LoVo (cell line): ENCODE data around the gene TXNRD1.
A peak's percentile ranks its signal among the peaks of the same experiment; 100 is the strongest.
"Not testable (repeated sequence)": the region's sequence is repeated elsewhere in the genome, so short reads cannot be mapped to it uniquely, and the experiment has no call there.

Experiments used
- DNase-seq: peaks from one replicate; pipeline ENCODE4 v3.0.0-alpha.2; 2016; ENCODE audit warnings: low spot score

Gene TXNRD1

DNA sequence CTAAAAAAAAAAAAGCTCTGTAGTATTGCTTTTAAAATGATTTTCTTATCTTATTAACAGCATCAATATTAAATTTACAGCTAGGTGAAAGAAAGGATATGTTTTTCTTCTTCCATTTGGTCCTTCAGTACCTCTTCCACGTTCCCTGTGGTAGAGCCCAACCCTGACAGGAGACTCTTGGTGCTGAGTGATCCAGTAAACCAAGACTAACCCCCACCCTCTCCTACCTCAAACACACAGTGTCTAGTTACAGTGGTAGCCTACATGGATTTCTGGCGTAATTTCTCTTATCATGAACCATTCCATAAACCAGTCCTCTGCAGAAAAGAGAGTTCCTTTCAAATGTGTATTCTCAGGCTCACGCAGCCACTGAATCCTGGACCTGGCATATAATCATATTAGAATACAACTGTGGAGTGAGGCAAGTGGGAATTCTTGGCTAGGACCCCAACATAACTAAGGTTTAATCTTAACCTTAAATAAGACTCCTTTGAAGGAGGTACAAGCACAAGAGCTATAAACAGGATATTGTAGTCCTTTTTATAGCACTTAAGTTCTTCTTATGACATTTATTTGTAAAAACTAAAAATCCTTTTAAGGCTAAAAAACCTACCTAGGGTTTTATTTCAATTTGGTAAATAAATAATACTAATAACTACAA lies 27.1 kb downstream of the TXNRD1 start:
- DNase-seq: no peak

DNA sequence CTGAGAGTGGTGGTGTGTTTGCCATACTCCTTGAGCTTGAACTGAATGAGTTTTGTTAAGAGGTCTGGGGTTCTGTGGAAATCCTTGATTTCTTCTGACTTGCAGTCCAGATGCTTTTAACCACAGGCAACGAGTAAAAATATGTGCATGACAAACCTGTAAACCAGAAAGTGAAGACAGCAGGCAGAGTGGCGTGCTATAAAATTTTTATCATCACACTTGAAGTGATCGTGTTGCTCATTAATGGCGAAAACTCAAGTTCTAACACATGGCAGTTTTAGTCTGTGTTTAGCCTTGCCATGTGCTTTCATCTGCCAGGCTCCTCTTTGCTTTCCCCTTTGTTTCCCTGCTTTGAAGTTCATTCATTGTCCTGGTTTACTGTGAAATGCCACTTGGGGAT lies 28.0 kb downstream of the TXNRD1 start:
- DNase-seq: no peak

DNA sequence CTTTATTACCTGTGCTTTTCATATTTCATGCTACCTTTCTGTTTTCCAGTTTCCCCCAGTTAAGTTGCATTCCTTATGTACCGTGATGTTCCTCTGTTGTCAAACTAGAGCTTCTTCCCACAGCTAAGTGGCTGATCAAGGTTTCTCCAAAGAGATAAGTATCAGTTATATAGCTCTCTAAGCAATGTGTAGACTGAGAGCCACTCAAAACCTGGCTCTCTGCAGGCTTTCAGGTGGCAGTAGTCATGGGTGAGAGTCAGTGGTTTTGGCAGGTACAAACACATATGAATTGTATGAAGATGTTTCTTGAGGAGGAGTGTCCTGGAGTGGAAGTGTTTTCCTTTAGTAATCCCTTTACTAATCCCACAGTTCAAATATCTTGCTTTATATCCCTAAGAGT lies 28.4 kb downstream of the TXNRD1 start:
- DNase-seq: no peak

DNA sequence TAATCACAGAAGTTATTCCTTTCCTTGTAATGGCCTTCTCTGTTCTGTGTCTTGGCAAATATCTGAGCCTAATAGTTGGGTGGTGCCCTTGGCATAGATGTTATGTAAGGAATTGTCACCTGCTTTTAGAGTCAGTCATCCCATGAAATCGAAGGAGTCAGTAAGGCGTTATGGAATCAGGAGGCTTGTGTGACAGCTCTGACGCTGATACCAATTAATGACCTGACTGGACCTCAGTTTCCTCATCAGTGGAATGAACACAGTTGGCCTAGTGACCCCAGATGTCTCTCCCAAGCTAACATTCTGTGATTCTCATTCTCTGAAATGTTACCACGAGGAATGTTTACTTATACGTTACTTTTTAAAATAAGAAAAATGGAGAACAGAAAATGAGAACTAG lies 32.1 kb downstream of the TXNRD1 start:
- DNase-seq: no peak

DNA sequence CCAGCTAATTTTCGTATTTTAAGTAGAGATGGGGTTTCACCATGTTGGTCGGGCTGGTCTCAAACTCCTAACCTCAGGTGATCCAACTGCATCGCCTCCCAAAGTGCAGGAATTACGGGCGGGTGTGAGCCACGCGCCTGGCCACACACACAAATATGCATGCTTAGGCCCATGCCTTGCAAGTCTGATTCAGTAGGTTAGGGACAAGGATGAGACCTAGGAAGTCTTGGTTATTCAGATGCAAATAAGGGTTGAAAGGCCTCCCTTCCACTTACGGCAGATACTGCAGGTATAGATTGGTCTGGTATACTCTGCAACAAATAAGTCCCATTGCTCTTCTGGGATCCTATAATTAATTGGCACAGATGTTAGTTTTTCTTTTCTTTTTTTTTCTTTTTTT lies 32.9 kb downstream of the TXNRD1 start:
- no peak for DNase-seq

DNA sequence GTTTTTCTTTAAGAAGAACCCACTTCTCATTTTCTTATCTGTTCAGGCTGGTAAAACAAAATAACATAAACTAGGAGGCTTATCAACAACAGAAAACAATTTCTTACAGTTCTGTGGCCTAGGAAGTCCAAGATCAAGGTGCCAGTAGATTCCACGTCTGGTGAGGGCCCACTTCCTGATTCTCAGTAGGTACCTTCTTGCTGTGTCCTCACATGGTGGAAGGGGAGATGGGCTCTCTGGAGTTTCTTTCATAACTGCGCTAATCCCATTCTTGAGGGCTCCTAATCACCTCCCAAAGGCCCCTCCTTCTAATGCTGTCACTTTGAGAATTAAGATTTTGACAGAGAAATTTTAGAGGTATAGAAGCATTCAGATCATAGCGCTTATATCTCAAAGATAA lies 33.4 kb downstream of the TXNRD1 start:
- DNase-seq: no peak

DNA sequence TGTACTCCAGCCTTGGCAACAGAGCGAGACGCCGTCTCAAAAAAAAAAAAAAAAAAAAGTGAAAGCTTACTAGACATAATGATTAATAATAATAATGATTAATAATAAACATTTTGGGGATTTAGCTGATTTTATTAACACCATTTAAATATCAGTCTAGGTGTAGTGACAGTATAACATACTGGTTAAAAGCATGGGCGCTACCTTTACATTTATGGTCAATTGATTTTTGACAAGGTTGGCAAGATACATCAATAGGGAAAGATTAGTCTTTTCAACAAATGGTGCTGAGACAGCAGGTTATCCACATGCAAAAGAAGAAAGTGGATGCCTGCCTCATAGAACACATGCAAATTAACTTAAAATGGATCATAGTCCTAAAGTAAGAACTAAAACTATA lies 34.3 kb downstream of the TXNRD1 start:
- no peak for DNase-seq

DNA sequence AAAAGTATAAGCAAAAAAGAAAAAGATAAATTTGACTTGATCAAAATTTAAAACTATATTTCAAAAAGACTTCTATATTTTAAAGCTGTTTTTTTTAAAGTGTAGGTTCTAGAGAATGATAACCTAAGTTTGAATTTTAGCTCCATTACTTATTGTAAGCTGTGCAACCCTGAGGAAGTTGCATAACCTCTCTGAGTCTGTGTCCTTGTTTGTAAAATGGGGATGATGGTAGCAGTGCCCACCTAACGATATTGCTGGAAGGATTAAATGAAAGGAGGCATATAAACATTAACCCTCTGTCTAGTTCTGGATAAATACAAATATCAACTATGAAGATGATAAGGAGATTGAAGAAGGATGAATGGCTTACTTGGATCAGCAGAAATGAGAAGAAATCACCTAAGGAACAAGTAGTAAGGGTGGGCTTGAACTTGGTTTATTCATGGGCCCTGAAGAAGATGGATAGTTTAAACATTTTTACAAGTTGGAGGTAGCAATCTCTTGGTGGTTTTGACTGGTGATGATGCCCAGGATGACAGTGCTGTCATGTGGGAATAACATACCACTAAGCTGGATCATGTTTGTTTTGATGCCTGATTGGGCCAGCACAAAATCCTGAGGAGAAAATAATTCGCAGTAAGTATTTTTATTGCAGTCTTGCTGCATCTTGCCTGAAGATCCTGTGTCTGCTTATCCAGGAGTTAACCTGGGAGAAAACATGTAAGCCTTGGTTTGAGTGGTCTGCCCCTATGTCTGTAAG lies 35.0 kb downstream of the TXNRD1 start:
- DNase-seq: no peak

DNA sequence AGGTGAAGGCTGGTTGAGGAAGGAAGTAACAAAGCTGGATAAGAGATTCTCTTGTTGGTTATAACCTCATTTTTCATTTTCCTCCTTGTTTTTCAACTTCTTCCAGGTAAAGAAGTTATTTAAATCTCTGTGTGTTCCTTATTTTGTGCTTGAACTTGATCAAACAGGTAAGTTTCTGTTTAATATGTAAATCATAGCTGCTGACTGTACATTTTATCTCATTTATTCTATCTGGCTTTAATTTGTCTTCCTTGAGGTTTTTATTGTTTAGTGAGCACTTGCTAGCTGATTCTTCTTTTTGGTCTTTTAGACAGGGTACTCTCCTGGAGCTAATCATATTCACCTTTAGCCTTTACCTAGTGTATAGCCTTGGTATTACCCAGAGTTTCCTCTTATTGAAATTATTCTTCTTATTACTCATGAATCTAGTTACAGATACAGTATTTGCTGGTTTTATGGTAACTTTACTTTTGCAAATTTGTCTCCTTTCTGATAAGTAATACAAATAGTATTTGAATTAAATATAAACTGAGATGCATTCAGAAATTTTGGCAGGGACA lies 42.4 kb downstream of the TXNRD1 start:
- no peak for DNase-seq

DNA sequence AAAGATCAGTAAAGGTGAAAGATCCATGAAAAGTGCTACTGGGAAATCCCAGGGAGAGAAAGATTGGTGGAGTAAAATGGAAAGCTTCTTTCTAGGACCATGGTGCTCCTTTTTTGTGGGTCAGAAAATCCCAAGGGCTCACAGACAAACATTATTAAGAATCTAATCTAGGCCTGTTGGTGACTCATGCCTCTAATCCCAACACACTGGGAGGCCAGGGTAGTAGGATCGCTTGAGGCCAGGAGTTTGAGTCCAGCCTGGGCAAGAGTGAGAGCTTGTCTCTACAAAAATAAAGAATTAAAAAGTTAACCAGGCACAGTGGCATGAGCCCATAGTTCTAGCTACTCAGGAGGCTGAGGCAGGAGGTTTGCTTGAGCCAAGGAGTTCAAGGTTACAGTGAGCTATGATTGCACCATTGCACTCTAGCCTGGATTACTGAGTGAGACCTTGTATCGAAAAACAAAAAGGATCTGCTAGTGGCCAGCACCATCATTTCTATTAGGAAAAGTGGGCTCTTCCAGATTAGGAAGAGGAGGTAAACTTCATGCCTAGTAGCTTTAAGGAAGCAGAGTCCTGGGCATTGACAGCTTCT lies 43.0 kb downstream of the TXNRD1 start:
- no peak for DNase-seq

DNA sequence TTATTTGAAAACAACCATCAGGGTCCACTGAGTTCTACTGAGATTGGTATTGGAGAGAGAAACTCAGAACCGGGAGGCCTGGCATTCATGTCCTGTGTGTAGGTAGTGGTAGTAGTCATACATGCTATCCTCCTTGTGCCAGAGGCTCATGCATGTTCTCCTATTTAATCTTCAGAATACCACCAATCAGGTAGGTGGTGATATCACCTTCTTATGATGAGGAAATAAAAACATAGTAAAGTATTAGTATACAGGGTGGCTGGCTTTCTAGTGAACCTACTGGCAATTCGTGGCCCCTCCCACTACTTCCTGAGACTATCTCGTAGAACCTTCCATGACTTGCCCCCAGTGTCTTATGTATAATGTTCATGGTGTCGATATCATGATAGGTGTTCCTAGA lies 47.4 kb downstream of the TXNRD1 start:
- no peak for DNase-seq

DNA sequence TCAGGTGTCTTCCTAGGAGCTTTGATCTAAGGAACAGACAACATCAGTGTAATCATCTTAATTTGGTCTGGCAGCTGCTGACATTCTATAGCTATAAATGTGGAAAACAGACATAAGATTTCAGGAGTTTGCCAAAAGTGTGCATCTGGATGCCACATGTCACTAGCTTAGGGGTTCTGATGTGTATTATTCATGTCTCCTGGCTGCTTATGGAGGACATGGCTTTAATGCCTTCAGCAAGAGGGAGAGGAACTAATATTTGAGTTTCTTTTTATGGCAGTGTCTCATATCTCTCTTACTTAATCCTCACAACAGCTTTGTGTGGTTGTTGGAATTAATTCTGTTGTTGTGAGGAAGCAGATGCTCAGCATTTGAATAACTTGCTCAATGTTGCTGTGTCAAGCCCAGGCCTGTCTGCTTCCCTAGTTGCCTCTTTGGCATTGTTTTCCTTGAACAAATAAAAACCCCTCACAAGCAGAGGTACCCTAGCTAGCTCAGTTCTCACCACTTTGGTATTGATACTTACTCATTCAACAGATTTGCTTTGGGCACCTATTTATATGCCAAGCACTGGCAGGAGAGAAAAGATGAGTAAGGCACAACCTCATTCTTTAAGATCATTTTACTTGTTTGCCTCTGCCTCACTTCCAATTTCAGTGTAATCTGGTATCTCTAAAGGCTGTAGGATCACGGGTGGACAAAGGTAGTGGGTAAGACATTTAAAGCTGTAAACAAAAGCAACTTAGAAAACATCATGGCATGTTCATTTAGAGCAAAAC lies 48.2 kb downstream of the TXNRD1 start:
- DNase-seq: no peak

DNA sequence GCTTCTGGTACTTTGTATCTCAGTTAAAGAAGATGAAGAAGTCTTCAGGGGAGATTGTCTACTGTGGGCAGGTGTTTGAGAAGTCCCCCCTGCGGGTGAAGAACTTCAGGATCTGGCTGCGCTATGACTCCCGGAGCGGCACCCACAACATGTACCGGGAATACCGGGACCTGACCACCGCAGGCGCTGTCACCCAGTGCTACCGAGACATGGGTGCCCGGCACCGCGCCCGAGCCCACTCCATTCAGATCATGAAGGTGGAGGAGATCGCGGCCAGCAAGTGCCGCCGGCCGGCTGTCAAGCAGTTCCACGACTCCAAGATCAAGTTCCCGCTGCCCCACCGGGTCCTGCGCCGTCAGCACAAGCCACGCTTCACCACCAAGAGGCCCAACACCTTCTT lies 49.9 kb downstream of the TXNRD1 start:
- not testable (repeated sequence) for DNase-seq

DNA sequence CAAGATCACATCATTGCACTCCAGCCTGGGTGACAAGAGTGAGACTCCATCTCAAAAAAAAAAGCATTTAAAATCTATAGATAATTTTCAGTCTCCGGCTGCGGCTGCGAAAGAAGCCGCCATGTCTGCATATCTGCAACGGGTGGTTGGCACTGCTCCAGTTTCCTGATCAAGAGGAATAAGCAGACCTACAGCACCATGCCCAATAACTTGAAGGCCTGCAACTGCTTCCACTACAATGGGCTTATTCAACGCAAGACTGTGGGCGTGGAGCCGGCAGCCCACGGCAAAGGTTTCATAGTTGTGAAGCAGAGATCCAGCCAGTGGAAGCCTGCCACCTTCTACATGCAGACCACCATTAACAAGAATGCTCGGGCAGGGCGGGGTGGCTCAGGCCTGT lies 57.4 kb downstream of the TXNRD1 start:
- no peak for DNase-seq

DNA sequence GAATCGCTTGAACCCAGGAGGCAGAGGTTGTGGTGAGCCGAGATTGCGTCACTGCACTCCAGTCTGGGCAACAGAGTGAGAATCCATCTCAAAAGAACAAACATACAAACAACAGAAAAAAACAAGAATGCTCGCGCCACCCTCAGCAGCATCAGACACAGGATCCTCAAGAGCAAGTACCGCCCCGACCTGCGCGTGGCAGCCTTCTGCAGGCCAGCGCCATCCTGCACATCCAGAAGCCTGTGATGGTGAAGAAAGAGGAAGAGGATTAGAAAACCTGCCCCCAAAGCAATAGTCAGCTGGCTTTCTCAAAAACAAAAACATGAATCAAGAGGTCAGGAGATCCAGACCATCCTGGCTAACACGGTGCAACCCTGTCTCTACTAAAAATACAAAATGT lies 57.9 kb downstream of the TXNRD1 start:
- DNase-seq: no peak

DNA sequence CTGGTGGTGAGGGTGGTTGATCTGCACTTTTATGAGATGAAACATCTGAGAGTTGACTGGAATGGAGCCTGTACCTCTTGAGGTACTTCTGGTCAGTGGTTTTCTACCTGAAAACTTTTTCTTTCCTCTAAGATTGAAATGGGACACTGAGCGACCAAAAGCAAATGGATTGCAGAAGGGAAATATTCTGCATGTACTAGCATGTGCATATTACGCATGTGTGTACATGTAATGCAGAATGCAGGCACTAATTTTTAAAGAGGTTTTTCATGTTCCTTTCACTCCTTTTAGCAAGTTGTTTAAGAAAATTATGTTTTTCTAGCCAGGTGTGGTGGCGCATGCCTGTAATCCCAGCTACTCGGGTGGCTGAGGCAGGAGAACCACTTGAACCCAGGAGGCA lies 59.2 kb downstream of the TXNRD1 start:
- no peak for DNase-seq

DNA sequence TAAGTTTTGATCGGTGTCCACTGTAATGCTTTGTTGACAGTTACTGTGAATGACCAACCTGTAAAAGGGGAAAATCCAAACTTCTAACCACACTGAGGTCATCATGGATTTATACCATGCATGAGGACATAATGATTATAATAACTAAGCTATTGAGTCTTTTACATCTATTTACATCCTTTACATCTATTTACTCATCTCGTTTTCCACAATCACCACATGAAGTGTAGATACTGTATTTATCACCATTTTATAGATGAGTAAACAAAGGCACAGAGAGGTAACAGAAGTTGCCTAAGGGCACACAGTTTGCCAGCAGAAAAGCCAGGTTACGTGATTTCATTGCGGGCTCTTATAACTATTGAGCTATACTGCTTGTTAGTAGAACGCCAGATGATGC lies 60.1 kb downstream of the TXNRD1 start:
- DNase-seq: no peak

DNA sequence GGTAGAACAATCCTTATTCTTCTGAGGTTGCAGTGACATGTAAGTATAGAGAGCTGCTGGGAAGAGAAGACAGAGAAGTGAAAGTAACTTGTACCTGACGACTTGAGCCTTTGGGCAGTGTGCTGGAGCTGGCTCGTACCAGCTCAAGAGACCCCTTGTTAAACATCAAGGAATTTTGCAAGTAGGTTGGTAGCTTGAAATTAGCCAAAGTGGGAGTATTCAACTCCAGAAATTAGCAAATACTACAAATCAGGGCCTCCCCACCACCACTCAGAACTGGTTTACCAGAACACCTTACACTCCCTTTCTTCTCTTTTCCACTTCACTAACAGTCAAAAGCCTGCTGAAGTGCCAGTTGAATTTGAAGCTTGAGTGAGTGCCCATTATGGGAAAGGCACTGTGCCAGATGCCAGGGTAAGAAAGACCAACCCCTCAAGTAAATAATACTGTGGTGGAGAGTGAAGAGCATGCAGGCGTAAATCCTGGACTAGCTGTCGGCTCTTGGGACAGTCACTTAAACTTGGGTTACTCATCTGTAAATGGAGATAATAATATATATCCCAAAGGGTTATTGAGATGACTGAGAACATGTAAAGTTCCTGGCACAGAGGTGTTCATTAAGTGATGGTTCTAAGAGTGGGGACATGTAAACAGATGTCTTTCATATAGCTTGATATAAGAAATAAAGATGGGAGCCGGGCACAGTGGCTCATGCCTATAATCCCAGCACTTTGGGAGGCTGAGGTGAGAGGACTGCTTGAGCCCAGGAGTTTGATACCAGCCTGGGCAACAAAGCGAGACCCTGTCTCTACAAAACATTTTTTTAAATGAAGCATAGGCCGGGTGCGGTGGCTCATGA lies 60.9 kb downstream of the TXNRD1 start:
- DNase-seq: peak; percentile 60

DNA sequence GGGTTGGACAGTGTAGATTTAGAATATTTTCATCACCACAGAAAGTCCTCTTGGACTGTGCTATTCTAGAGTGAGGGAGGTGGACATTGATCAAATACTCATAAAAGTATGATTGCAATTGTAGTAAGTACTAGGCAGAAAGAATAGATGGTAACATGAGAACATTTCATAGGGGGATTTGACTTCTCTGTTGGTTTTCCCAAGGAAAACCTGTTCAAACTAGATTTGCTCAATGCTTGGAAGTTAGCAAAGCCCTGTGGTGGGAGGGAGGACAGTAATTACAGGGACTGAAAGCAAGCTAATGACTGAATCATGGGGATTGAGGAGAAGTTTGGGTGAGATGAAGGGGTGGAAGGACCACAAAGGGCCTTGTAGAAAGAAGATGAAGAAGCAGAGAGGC lies 63.6 kb downstream of the TXNRD1 start:
- no peak for DNase-seq

DNA sequence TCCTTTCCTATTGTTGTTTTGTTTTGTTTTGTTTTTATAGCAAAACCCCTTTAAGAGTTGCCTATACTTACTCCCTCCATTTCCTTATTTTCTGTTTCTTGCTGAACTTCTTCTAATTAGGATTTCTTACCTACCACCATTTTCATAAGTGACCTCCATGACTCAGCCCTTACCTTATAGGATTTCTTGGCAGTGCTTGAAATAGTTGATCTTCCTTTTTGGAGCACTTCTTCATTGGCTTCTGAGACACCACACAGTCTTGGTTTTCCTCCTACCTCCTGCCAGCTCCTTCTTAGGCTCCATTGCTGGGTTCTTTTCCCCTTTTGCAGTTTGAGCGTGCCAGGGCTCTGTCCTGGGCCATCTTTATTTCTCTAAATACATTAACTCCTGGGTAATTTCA lies 64.5 kb downstream of the TXNRD1 start:
- no peak for DNase-seq

DNA sequence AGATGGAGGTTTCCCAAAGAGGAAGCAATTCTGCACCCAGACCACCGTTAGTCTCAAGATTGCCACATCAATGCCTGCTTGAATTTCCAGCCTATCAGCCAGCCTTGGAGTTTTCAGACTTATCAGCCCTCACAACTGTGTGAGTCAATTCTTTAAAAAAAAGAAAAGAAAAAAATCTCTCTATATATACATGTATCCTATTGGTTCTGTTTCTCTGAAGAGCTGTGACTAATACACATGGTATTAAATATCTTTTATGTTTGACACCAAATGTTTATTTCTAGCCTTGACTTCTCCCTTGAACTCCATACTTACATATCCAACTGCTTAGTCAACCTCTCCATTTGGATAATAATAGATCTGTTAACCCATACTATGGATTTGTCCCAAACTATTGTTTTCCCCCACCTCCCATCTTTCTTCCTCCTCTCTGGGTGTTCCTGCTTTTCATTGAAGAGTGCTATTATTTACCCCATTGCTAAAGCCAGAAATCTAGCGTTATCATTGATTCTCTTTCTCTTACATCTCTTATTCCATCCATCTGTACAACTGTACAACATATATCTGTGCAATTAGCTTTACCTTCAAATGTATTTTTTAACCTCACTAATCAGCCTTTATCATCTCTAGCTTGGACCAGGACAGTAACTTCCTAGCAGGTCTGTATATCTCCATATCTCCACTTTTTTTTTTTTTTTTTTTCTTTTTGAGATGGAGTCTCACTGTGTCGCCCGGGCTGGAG lies 65.3 kb downstream of the TXNRD1 start:
- peak; percentile 88 for DNase-seq
